ENCODE results near the gene EXOC3L1.

Gene EXOC3L1

GRCh38 chr16:67197704-67198103 is 7.8 kb upstream of the EXOC3L1 start:
- TF ChIP-seq GATA2 (IDR thresholded peaks at IDR 0.05; ENCODE audit: low read depth, low read length) (no peak), GATA3 (IDR thresholded peaks at IDR 0.05; ENCODE audit: low read depth, low read length) (no peak)

GRCh38 chr16:67196881-67197280 is 6.9 kb upstream of the EXOC3L1 start:
- no peak for TF ChIP-seq GATA2 (IDR thresholded peaks at IDR 0.05; ENCODE audit: low read depth, low read length)
- no peak for TF ChIP-seq GATA3 (IDR thresholded peaks at IDR 0.05; ENCODE audit: low read depth, low read length)

- TF ChIP-seq GATA2 (IDR thresholded peaks at IDR 0.05; ENCODE audit: low read depth, low read length) (no peak), GATA3 (IDR thresholded peaks at IDR 0.05; ENCODE audit: low read depth, low read length) (no peak)
Measured at GRCh38 chr16:67195676-67196075, 5.7 kb upstream of the EXOC3L1 start.

GRCh38 chr16:67194260-67194659 is 4.3 kb upstream of the EXOC3L1 start:
- no peak for TF ChIP-seq GATA3 (IDR thresholded peaks at IDR 0.05; ENCODE audit: low read depth, low read length)

- TF ChIP-seq GATA3 (IDR thresholded peaks at IDR 0.05; ENCODE audit: low read depth, low read length) = no peak
Measured at GRCh38 chr16:67193536-67193935, 3.6 kb upstream of the EXOC3L1 start.

- TF ChIP-seq GATA3 (IDR thresholded peaks at IDR 0.05; ENCODE audit: low read depth, low read length) = no peak
- no peak for TF ChIP-seq GATA2 (IDR thresholded peaks at IDR 0.05; ENCODE audit: low read depth, low read length)
Measured at GRCh38 chr16:67192781-67193361, 2.9 kb upstream of the EXOC3L1 start.

- TF ChIP-seq GATA3 (IDR thresholded peaks at IDR 0.05; ENCODE audit: low read depth, low read length) (no peak), GATA2 (IDR thresholded peaks at IDR 0.05; ENCODE audit: low read depth, low read length) (no peak)
Measured at GRCh38 chr16:67191995-67192681, 2.2 kb upstream of the EXOC3L1 start, which contains the start of gene E2F4. Gene E2F4 (plus strand): TSS chr16:67192155. CDS start chr16:67192228, 73 bp downstream.

GRCh38 chr16:67191411-67191994 is 1.6 kb upstream of the EXOC3L1 start:
- TF ChIP-seq GATA3 (IDR thresholded peaks at IDR 0.05; ENCODE audit: low read depth, low read length) (no peak), GATA2 (IDR thresholded peaks at IDR 0.05; ENCODE audit: low read depth, low read length) (no peak)

GRCh38 chr16:67190448-67191399 is 788 bp upstream of the EXOC3L1 start:
- no peak for TF ChIP-seq GATA3 (IDR thresholded peaks at IDR 0.05; ENCODE audit: low read depth, low read length)
- no peak for TF ChIP-seq GATA2 (IDR thresholded peaks at IDR 0.05; ENCODE audit: low read depth, low read length)

GRCh38 chr16:67188798-67189197 is 1.1 kb downstream of the EXOC3L1 start:
- TF ChIP-seq GATA3 (IDR thresholded peaks at IDR 0.05; ENCODE audit: low read depth, low read length) (no peak), GATA2 (IDR thresholded peaks at IDR 0.05; ENCODE audit: low read depth, low read length) (no peak)

GRCh38 chr16:67188323-67188722 is 1.6 kb downstream of the EXOC3L1 start:
- no peak for TF ChIP-seq GATA3 (IDR thresholded peaks at IDR 0.05; ENCODE audit: low read depth, low read length)

- TF ChIP-seq GATA2 (IDR thresholded peaks at IDR 0.05; ENCODE audit: low read depth, low read length) (no peak), GATA3 (IDR thresholded peaks at IDR 0.05; ENCODE audit: low read depth, low read length) (no peak)
Measured at GRCh38 chr16:67187175-67187890, 2.6 kb downstream of the EXOC3L1 start.

- TF ChIP-seq GATA3 (IDR thresholded peaks at IDR 0.05; ENCODE audit: low read depth, low read length) (no peak), GATA2 (IDR thresholded peaks at IDR 0.05; ENCODE audit: low read depth, low read length) (no peak)
Measured at GRCh38 chr16:67186550-67186950, 3.4 kb downstream of the EXOC3L1 start.
